Kidney epithelial cell (primary cell): ENCODE data around the gene IQCC. TPM values are rescaled to one million over a fixed set of nuclear protein-coding genes. Genes with fewer than 3 reads are reported as not detected.
A peak's percentile ranks its signal among the peaks of the same experiment; 100 is the strongest.
"Not testable (repeated sequence)": the region's sequence is repeated elsewhere in the genome, so short reads cannot be mapped to it uniquely, and the experiment has no call there.

Experiments used
- DNase-seq: peaks from one replicate; pipeline ENCODE4 v3.0.0-alpha.2; 2010; ENCODE audit warnings: low read depth
- H3K27me3 ChIP-seq: 2 replicates; pipeline ENCODE4 v1.6.0; 2011; ENCODE audit warnings: low read length; ENCODE audit not compliant: control insufficient read depth, insufficient read depth
- H3K36me3 ChIP-seq: 2 replicates; pipeline ENCODE4 v1.5.1; 2011; ENCODE audit warnings: low read length; ENCODE audit not compliant: control insufficient read depth, insufficient read depth
- H3K4me3 ChIP-seq: 2 replicates; pipeline ENCODE4 v1.5.1; 2011; ENCODE audit warnings: low read depth, mild to moderate bottlenecking, control low read depth, low read length
- CTCF ChIP-seq: IDR thresholded peaks from 2 replicates; pipeline ENCODE4 v1.5.1; 2011; ENCODE audit warnings: mild to moderate bottlenecking, moderate library complexity, low read length, control low read depth, inconsistent platforms; ENCODE audit not compliant: insufficient read depth, poor library complexity, severe bottlenecking
- total RNA-seq: library from RNA; depleted of rRNA; stranded (reverse); fragments of >200 nt; gene quantifications from 2 replicates; pipeline ENCODE4 v1.2.3, GENCODE V29; 2015

IQCC gene
- total RNA-seq, result 2.5 and 5.3 TPM in 2 replicates

GRCh38 chr1:32205401-32206370, at the start of gene IQCC:
Gene IQCC, plus strand, starts transcription at chr1:32205671. Its CDS starts 11 bp downstream, at chr1:32205682.
- no peaks in the 10 kb centered on the region for H3K36me3 ChIP-seq
- H3K27me3 ChIP-seq, result no peaks in the 10 kb centered on the region
- peak within 1 kb of the TSS; percentile 72 for H3K4me3 ChIP-seq
- peak; percentile 34 for DNase-seq
- TF ChIP-seq CTCF, result no peak

GRCh38 chr1:32159189-32159588, 46.3 kb upstream of the IQCC start:
- H3K27me3 ChIP-seq, result no peaks in the 10 kb centered on the region
- no peaks in the 10 kb centered on the region for H3K36me3 ChIP-seq
- no peak for DNase-seq
- no peak overlapping the region for H3K4me3 ChIP-seq
- no peak for TF ChIP-seq CTCF

GRCh38 chr1:32163405-32163804, 42.1 kb upstream of the IQCC start:
- no peaks in the 10 kb centered on the region for H3K36me3 ChIP-seq
- DNase-seq, result no peak
- H3K27me3 ChIP-seq, result no peaks in the 10 kb centered on the region
- H3K4me3 ChIP-seq, result no peak overlapping the region
- no peak for TF ChIP-seq CTCF

GRCh38 chr1:32165633-32166032, 39.8 kb upstream of the IQCC start:
- H3K27me3 ChIP-seq, H3K36me3 ChIP-seq, DNase-seq, H3K4me3 ChIP-seq: not testable (repeated sequence)

GRCh38 chr1:32170991-32171390, 34.5 kb upstream of the IQCC start:
- DNase-seq, result no peak
- Histone ChIP-seq H3K36me3 (peaks cover 2% of the 10 kb centered on the region), H3K4me3 (no peak overlapping the region), H3K27me3 (no peaks in the 10 kb centered on the region)
- TF ChIP-seq CTCF, result no peak

GRCh38 chr1:32172621-32173245, 32.7 kb upstream of the IQCC start:
- no peak for TF ChIP-seq CTCF
- no peak overlapping the region for H3K4me3 ChIP-seq
- H3K36me3 ChIP-seq, result peaks cover 2% of the 10 kb centered on the region
- DNase-seq, result no peak
- no peaks in the 10 kb centered on the region for H3K27me3 ChIP-seq
